Large intestine (tissue), 3 donors: Measurements from ENCODE around the gene RAMACL. TPM values are rescaled to one million over a fixed set of nuclear protein-coding genes. Genes with fewer than 3 reads are reported as not detected.

Source experiments
- DNase-seq, 2 donors: peaks; one replicate each; pipeline versions ENCODE4 v3.0.0 to v3.0.0-alpha.2; 2013
- H3K27ac ChIP-seq: one replicate; pipeline ENCODE4 v1.5.1; 2013; ENCODE audit warnings: low read length
- H3K27me3 ChIP-seq: 2 replicates; pipeline ENCODE4 v1.6.1; 2013; ENCODE audit warnings: low read length; ENCODE audit not compliant: control insufficient read depth, insufficient read depth
- H3K36me3 ChIP-seq: 2 replicates; pipeline ENCODE4 v1.6.1; 2013; ENCODE audit warnings: low read length; ENCODE audit not compliant: control insufficient read depth, insufficient read depth
- H3K4me1 ChIP-seq: one replicate; pipeline ENCODE4 v1.6.1; 2013; ENCODE audit warnings: low read length; ENCODE audit not compliant: control insufficient read depth, insufficient read depth
- H3K4me3 ChIP-seq: one replicate; pipeline ENCODE4 v1.5.1; 2013; ENCODE audit warnings: low read length
- H3K9me3 ChIP-seq: one replicate; pipeline ENCODE4 v1.6.1; 2013; ENCODE audit warnings: mild to moderate bottlenecking, low read depth, low read length, moderate library complexity; ENCODE audit not compliant: control insufficient read depth
- WGBS: methylation state at CpG from one replicate; pipeline ENCODE4 v1.1.5; 2013; ENCODE audit warnings: low lambda C conversion rate; ENCODE audit not compliant: insufficient coverage; 5-methylcytosine and 5-hydroxymethylcytosine counted together
- polyA plus RNA-seq: library from polyadenylated mRNA; unstranded; fragments of 120-200 nt; gene quantifications from one replicate; pipeline ENCODE4 v1.2.1, GENCODE V29; 2013

Gene RAMACL
- polyA plus RNA-seq, 1 donor: 0.30 TPM

DNA sequence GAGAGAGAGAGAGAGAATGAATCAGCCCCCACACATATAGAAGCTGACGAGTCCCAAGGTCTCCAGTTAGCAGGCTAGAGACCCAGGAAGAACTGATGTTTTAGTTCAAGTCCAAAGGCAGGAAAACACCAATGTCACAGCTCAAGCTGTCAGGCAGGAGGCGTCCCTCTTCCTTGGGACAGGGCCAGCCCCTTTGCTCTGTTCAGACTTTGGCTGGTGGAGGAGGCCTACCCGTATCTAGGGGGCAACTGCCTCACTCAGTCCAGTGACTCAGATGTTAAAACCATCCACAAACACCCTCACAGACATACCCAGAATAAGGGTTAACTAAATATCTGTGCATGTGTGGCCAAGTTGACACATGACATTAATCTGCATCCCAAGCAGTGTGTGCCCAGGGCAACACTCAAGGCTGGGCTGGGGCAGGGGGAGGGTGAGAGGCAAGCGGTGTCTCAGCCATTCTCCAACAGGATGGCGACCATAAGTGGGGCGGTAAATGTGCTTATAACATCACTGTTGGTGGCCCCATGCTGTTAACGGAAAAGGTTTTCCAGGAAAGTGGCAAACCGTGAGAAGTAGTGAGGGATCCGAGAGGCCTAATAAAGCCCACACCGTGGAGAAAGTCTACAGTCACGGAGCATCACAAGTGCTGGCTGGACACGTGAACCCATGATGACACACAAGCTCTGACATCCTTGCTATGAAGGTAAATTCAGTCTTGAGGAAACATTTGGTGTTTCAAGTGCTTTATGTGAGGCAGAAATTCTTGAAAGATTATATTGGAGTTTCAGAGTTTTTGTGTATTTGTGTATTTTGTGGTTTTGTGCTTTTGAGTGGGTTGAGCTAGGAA is 28.1 kb downstream of the RAMACL start:
- Histone ChIP-seq H3K9me3 (peaks cover 3% of the 10 kb centered on the region), H3K27me3 (no peaks in the 10 kb centered on the region), H3K4me3 (no peak overlapping the region), H3K27ac (no peak overlapping the region), H3K4me1 (no peaks in the 10 kb centered on the region), H3K36me3 (no peaks in the 10 kb centered on the region)
- no peak for DNase-seq
- no CpG with 5 or more reads among the region's 12 CpGs for WGBS

- H3K9me3 ChIP-seq: peaks cover 3% of the 10 kb centered on the region
- no CpG with 5 or more reads among the region's 16 CpGs for WGBS
- no peak overlapping the region for H3K27ac ChIP-seq
- H3K4me1 ChIP-seq: no peaks in the 10 kb centered on the region
- no peak overlapping the region for H3K4me3 ChIP-seq
- no peaks in the 10 kb centered on the region for H3K36me3 ChIP-seq
- H3K27me3 ChIP-seq: no peaks in the 10 kb centered on the region
- no peak for DNase-seq
Measured at GRCh38 chr6:166556863-166557322, 29.6 kb downstream of the RAMACL start.

GRCh38 chr6:166556336-166556735 is 30.1 kb downstream of the RAMACL start:
- no peaks in the 10 kb centered on the region for H3K36me3 ChIP-seq
- H3K9me3 ChIP-seq: peaks cover 3% of the 10 kb centered on the region
- H3K4me1 ChIP-seq: no peaks in the 10 kb centered on the region
- no peaks in the 10 kb centered on the region for H3K27me3 ChIP-seq
- no peak overlapping the region for H3K4me3 ChIP-seq
- DNase-seq: no peak
- H3K27ac ChIP-seq: no peak overlapping the region

- H3K4me3 ChIP-seq: no peak overlapping the region
- no peak overlapping the region for H3K27ac ChIP-seq
- WGBS: no CpG with 5 or more reads among the region's 6 CpGs
- H3K9me3 ChIP-seq: peaks cover 3% of the 10 kb centered on the region
- no peaks in the 10 kb centered on the region for H3K4me1 ChIP-seq
- no peaks in the 10 kb centered on the region for H3K36me3 ChIP-seq
- H3K27me3 ChIP-seq: no peaks in the 10 kb centered on the region
- DNase-seq: no peak
Measured at GRCh38 chr6:166555086-166555485, 31.4 kb downstream of the RAMACL start.

DNA sequence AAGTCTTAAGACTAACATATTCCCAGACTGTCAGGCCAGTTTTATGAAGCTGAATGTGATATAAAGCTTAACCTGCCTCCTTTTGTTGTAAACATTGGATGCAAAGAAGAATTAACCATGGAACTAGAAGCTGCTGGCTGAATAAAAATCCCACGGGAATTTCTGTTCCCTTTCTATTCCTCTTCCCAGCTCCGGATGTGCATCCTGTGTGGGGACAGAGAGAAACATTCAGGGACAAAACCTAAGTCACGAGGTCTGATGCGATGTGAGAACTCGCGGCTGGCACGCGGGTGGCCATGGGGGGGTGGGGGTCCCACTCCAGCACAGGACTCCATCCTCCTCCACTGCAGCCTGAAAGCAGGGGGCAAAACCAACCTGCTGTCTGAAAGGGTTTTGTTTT is 32.2 kb downstream of the RAMACL start:
- no peaks in the 10 kb centered on the region for H3K4me1 ChIP-seq
- peaks cover 3% of the 10 kb centered on the region for H3K9me3 ChIP-seq
- H3K27me3 ChIP-seq: no peaks in the 10 kb centered on the region
- WGBS: no CpG with 5 or more reads among the region's 8 CpGs
- DNase-seq: no peak
- H3K36me3 ChIP-seq: no peaks in the 10 kb centered on the region
- no peak overlapping the region for H3K4me3 ChIP-seq
- no peak overlapping the region for H3K27ac ChIP-seq

- Histone ChIP-seq H3K27ac (no peak overlapping the region), H3K9me3 (peaks cover 3% of the 10 kb centered on the region), H3K4me1 (no peaks in the 10 kb centered on the region), H3K4me3 (no peak overlapping the region), H3K36me3 (no peaks in the 10 kb centered on the region), H3K27me3 (no peaks in the 10 kb centered on the region)
- 60% methylated on average over 3 of the region's 13 CpGs for WGBS
- DNase-seq: no peak
Measured at GRCh38 chr6:166553563-166554271, 32.8 kb downstream of the RAMACL start.

DNA sequence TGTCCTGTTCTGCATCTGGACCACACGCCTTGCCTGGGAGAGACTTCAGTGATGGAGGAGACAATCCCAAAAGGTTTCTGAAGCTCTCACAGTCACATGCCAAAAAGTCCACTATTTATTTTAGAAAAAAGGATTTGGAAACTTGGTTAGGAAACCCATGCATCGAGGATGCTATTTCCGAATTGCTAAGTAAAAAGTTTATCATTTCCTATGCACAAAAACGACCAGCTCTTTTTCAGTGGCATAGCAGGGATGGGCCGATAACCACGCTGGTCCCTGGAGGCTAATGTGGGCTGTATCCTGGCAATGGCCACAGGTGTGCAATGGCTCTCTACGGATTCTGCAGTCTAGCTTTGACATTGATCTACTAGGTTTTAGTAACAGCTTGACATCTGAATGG is 33.9 kb downstream of the RAMACL start:
- Histone ChIP-seq H3K9me3 (peaks cover 3% of the 10 kb centered on the region), H3K4me3 (no peak overlapping the region), H3K36me3 (no peaks in the 10 kb centered on the region), H3K27me3 (no peaks in the 10 kb centered on the region), H3K27ac (no peak overlapping the region), H3K4me1 (no peaks in the 10 kb centered on the region)
- no peak for DNase-seq
- WGBS: 100% methylated on average over 2 of the region's 7 CpGs

GRCh38 chr6:166551754-166552495 is 34.6 kb downstream of the RAMACL start:
- no peaks in the 10 kb centered on the region for H3K36me3 ChIP-seq
- no peak overlapping the region for H3K27ac ChIP-seq
- WGBS: no CpG with 5 or more reads among the region's 16 CpGs
- H3K4me1 ChIP-seq: no peaks in the 10 kb centered on the region
- no peak overlapping the region for H3K4me3 ChIP-seq
- no peaks in the 10 kb centered on the region for H3K27me3 ChIP-seq
- H3K9me3 ChIP-seq: peaks cover under 1% of the 10 kb centered on the region
- no peak for DNase-seq

GRCh38 chr6:166546653-166547052 is 39.8 kb downstream of the RAMACL start:
- 100% methylated on average over 1 of the region's 6 CpGs for WGBS
- Histone ChIP-seq H3K4me1 (no peaks in the 10 kb centered on the region), H3K36me3 (no peaks in the 10 kb centered on the region), H3K4me3 (no peak overlapping the region), H3K9me3 (no peaks in the 10 kb centered on the region), H3K27ac (no peak overlapping the region), H3K27me3 (no peaks in the 10 kb centered on the region)
- no peak for DNase-seq
